Vagina (tissue), 2 donors: ENCODE results near the gene RPS19BP1.

Source experiments
- CTCF ChIP-seq, 3 experiments: fragments of 450-650 bp in 2 of 3; fragments of 200-600 bp in 1 of 3; sonication (generic) in 1 of 3; IDR thresholded peaks; one replicate each; pipeline ENCODE4 v1.5.1; 2017 to 2019; ENCODE audit warnings: antibody characterized with exemption in 3 of 3, mild to moderate bottlenecking in 2 of 3, moderate library complexity in 2 of 3
- POLR2AphosphoS5 ChIP-seq, 2 donors: sonication (generic); formaldehyde crosslinking; IDR thresholded peaks; one replicate each; pipeline ENCODE4 v1.9.0; 2017; ENCODE audit warnings: antibody characterized with exemption in 2 of 2, mild to moderate bottlenecking in 2 of 2, low read depth in 1 of 2; ENCODE audit not compliant: insufficient read depth in 1 of 2

GRCh38 chr22:39517470-39517869 is 15.1 kb downstream of the RPS19BP1 start:
- no peak for TF ChIP-seq CTCF (IDR thresholded peaks at IDR 0.05)
- TF ChIP-seq POLR2AphosphoS5 (IDR thresholded peaks at IDR 0.05; ENCODE audit: insufficient read depth in 1 of 2, low read depth in 1 of 2), result no peak
